Naive thymus-derived CD4-positive, alpha-beta T cell (primary cell): ENCODE measurements around the gene CYP26B1. TPM values are rescaled to one million over a fixed set of nuclear protein-coding genes. Genes with fewer than 3 reads are reported as not detected.

ENCODE experiments used
- ATAC-seq: fragments of 150-1000 bp; cut with Tn5 transposase; 2 replicates; pipeline ENCODE4 v1.10.0; 2021; ENCODE audit warnings: mild to moderate bottlenecking, moderate library complexity
- CTCF ChIA-PET: fragments of 350-600 bp; sonication (Branson Sonifier 250); formaldehyde crosslinking; loops from one replicate; lab custom pipeline; 2021; ENCODE audit warnings: antibody characterized with exemption; lab: Charles Lee
- POLR2A ChIA-PET: fragments of 350-600 bp; sonication (Branson Sonifier 250); formaldehyde crosslinking; loops from one replicate; lab custom pipeline; 2021; ENCODE audit warnings: antibody characterized with exemption, inconsistent platforms; lab: Charles Lee
- DNase-seq, 9 donors: peaks; one replicate each; pipeline versions ENCODE4 v3.0.0 to v3.0.0-alpha.2; 2020 to 2022; ENCODE audit warnings: mixed read lengths in 1 of 9
- H3K27ac ChIP-seq: one replicate; pipeline ENCODE4 v1.7.0; 2013; ENCODE audit warnings: mild to moderate bottlenecking, low read depth, low read length, moderate library complexity
- H3K27me3 ChIP-seq, 2 donors: one replicate each; pipeline ENCODE4 v1.7.0; 2013; ENCODE audit warnings: low read length in 2 of 2, mild to moderate bottlenecking in 2 of 2, moderate library complexity in 2 of 2; ENCODE audit not compliant: control insufficient read depth in 2 of 2, insufficient read depth in 2 of 2
- H3K36me3 ChIP-seq, 3 experiments: 1 replicate in 2 of 3; 2 replicates in 1 of 3; pipeline ENCODE4 v1.7.0; 2013; ENCODE audit warnings: low read length in 3 of 3, mild to moderate bottlenecking in 3 of 3, moderate library complexity in 1 of 3; ENCODE audit not compliant: insufficient read depth in 3 of 3, control insufficient read depth in 2 of 3
- H3K4me1 ChIP-seq, 2 donors: one replicate each; pipeline ENCODE4 v1.7.0; 2013; ENCODE audit warnings: low read length in 2 of 2, mild to moderate bottlenecking in 2 of 2, moderate library complexity in 1 of 2; ENCODE audit not compliant: control insufficient read depth in 2 of 2, insufficient read depth in 2 of 2
- H3K4me3 ChIP-seq: 2 replicates; pipeline ENCODE4 v1.7.0; 2013; ENCODE audit warnings: mild to moderate bottlenecking, low read length
- H3K9me3 ChIP-seq, 3 experiments: 1 replicate in 2 of 3; 2 replicates in 1 of 3; pipeline ENCODE4 v1.7.0; 2013; ENCODE audit warnings: low read length in 3 of 3; ENCODE audit not compliant: control insufficient read depth in 2 of 3
- H3K27ac Mint-ChIP-seq, 9 donors: one replicate each; pipeline ENCODE4 v1.8.0; 2020 to 2022; ENCODE audit warnings: mixed read lengths in 9 of 9, mild to moderate bottlenecking in 8 of 9, moderate library complexity in 5 of 9, inconsistent platforms in 2 of 9
- H3K27me3 Mint-ChIP-seq, 5 donors: one replicate each; pipeline ENCODE4 v1.8.0; 2021 to 2022; ENCODE audit warnings: mixed read lengths in 5 of 5, mild to moderate bottlenecking in 1 of 5
- H3K36me3 Mint-ChIP-seq, 5 donors: one replicate each; pipeline ENCODE4 v1.8.0; 2020 to 2022; ENCODE audit warnings: mixed read lengths in 5 of 5, mild to moderate bottlenecking in 3 of 5, inconsistent platforms in 1 of 5
- H3K4me1 Mint-ChIP-seq, 7 donors: one replicate each; pipeline ENCODE4 v1.8.0; 2020 to 2022; ENCODE audit warnings: mixed read lengths in 7 of 7, mild to moderate bottlenecking in 3 of 7, inconsistent platforms in 1 of 7
- H3K4me3 Mint-ChIP-seq, 10 donors: one replicate each; pipeline ENCODE4 v1.8.0; 2020 to 2022; ENCODE audit warnings: mild to moderate bottlenecking in 10 of 10, mixed read lengths in 10 of 10, moderate library complexity in 6 of 10, inconsistent platforms in 2 of 10
- H3K9me3 Mint-ChIP-seq, 11 donors: one replicate each; pipeline ENCODE4 v1.8.0; 2020 to 2022; ENCODE audit warnings: mixed read lengths in 11 of 11, mild to moderate bottlenecking in 4 of 11, inconsistent platforms in 1 of 11, moderate library complexity in 1 of 11
- intact Hi-C, 2 donors: fragments of 100-400 bp; cut with micrococcal nuclease; formaldehyde crosslinking; loops; one replicate each; pipeline ENCODE4 v1.15.1; 2023
- polyA plus RNA-seq, 2 donors: library from polyadenylated mRNA; unstranded; fragments of 300-500 nt; fragmentation: Illumina TruSeq; gene quantifications; one replicate each; pipeline ENCODE4 v1.2.3, GENCODE V29; 2021
- total RNA-seq, 6 experiments: library from RNA in 5 of 6; stranded (reverse) in 5 of 6; gene quantifications; 1 replicate in 5 of 6; 2 replicates in 1 of 6; pipeline ENCODE4 v1.2.3 and lab custom pipeline; 2021 to 2026

The CYP26B1 gene
- total and polyA plus RNA-seq, 7 experiments from 2014 or later = not detected

DNA sequence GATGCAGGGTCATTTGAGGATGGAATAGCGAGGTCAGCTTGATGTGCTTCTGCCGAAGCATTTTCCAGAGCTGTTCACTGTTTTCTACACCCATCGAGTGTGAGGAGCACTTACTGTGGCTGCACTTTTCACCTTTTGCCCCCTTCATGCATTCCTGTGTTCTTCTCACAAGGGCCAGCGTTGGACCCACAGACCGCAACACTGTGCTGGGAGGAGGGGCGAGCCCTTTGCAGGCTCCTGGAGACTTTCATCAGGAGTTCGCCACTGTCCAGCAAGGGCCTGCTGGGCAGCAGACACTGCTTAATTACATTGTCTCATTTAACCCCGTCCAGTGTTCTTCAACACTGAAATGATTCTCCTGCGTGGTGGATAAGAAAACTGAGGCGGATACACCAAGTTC, 29.9 kb downstream of the CYP26B1 start:
- CTCF ChIA-PET = no interaction called here
- intact Hi-C loops = no loop called here
- H3K27ac ChIP-seq = no peak overlapping the region
- Mint-ChIP-seq H3K27me3 (peaks cover 3 to 51% (median 27%) of the 10 kb centered on the region in 5 donors), H3K27ac (no peak overlapping the region), H3K4me1 (no peaks in the 10 kb centered on the region), H3K9me3 (peaks cover 0 to 18% (median 8%) of the 10 kb centered on the region in 11 donors), H3K4me3 (no peak overlapping the region), H3K36me3 (no peaks in the 10 kb centered on the region)
- H3K27me3 ChIP-seq = no peaks in the 10 kb centered on the region
- POLR2A ChIA-PET = no interaction called here
- H3K4me1 ChIP-seq = no peaks in the 10 kb centered on the region
- no peak overlapping the region for H3K4me3 ChIP-seq
- no peak for DNase-seq
- ATAC-seq = no peak
- H3K36me3 ChIP-seq = no peaks in the 10 kb centered on the region
- no peaks in the 10 kb centered on the region for H3K9me3 ChIP-seq

DNA sequence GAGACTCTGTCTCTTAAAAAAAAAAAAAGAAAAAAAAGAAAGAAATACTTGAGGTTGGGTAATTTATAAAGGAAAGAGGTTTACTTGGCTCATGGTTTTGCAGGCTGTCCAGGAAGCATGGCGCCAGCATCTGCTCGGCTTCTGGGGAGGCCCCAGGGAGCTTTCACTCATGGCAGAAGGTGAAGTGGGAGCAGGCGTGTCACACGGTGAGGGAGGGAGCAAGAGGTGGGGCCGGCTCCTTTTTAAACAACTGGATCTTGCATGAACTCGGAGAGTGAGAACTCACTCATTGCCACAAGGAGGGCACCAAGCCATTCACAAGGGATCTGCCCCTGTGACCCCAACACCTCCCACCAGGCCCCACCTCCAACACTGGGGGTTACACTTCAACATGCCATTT, 30.6 kb downstream of the CYP26B1 start:
- Mint-ChIP-seq H3K36me3 (no peaks in the 10 kb centered on the region), H3K27ac (no peak overlapping the region), H3K4me1 (no peaks in the 10 kb centered on the region), H3K4me3 (no peak overlapping the region), H3K27me3 (peaks cover 1 to 51% (median 26%) of the 10 kb centered on the region in 5 donors), H3K9me3 (peaks cover 0 to 11% (median 5%) of the 10 kb centered on the region in 11 donors)
- Histone ChIP-seq H3K27ac (no peak overlapping the region), H3K9me3 (no peaks in the 10 kb centered on the region), H3K27me3 (no peaks in the 10 kb centered on the region), H3K36me3 (no peaks in the 10 kb centered on the region), H3K4me1 (no peaks in the 10 kb centered on the region), H3K4me3 (no peak overlapping the region)
- ATAC-seq = no peak
- CTCF ChIA-PET = no interaction called here
- POLR2A ChIA-PET = no interaction called here
- intact Hi-C loops = no loop called here
- no peak for DNase-seq

DNA sequence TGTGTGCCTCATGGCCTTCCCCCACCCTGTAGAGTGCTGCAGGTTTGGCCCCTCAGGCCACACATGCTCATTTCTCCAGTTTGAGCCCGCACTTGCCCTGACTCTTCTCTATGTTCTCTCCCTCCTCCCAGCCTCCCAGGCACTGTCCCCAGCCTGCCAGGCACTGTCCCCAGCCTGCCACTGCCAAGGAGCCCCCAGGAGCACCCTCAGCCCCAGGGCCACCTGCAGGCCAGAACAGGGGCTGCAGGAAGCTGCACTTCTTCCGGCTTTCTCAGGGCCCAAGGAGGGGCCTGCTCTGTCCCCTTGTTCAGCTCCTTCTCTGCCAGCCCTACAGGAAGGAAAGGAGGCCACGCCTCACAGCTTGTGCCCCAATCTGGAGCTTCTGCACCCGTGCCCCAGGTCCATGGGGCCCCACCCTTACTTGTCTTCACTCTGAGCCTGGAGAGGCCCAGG, 31.6 kb downstream of the CYP26B1 start:
- H3K4me3 ChIP-seq = no peak overlapping the region
- no peaks in the 10 kb centered on the region for H3K4me1 ChIP-seq
- H3K4me3 Mint-ChIP-seq = no peak overlapping the region
- no peaks in the 10 kb centered on the region for H3K36me3 Mint-ChIP-seq
- no peak overlapping the region for H3K27ac Mint-ChIP-seq
- no peaks in the 10 kb centered on the region for H3K27me3 ChIP-seq
- H3K4me1 Mint-ChIP-seq = no peaks in the 10 kb centered on the region
- POLR2A ChIA-PET = no interaction called here
- intact Hi-C loops = no loop called here
- no peak for ATAC-seq
- H3K27ac ChIP-seq = no peak overlapping the region
- no peaks in the 10 kb centered on the region for H3K36me3 ChIP-seq
- CTCF ChIA-PET = no interaction called here
- H3K9me3 Mint-ChIP-seq = peaks cover 0 to 4% (median 0%) of the 10 kb centered on the region in 11 donors
- peaks cover 0 to 53% (median 19%) of the 10 kb centered on the region in 5 donors for H3K27me3 Mint-ChIP-seq
- DNase-seq = no peak
- H3K9me3 ChIP-seq = no peaks in the 10 kb centered on the region

DNA sequence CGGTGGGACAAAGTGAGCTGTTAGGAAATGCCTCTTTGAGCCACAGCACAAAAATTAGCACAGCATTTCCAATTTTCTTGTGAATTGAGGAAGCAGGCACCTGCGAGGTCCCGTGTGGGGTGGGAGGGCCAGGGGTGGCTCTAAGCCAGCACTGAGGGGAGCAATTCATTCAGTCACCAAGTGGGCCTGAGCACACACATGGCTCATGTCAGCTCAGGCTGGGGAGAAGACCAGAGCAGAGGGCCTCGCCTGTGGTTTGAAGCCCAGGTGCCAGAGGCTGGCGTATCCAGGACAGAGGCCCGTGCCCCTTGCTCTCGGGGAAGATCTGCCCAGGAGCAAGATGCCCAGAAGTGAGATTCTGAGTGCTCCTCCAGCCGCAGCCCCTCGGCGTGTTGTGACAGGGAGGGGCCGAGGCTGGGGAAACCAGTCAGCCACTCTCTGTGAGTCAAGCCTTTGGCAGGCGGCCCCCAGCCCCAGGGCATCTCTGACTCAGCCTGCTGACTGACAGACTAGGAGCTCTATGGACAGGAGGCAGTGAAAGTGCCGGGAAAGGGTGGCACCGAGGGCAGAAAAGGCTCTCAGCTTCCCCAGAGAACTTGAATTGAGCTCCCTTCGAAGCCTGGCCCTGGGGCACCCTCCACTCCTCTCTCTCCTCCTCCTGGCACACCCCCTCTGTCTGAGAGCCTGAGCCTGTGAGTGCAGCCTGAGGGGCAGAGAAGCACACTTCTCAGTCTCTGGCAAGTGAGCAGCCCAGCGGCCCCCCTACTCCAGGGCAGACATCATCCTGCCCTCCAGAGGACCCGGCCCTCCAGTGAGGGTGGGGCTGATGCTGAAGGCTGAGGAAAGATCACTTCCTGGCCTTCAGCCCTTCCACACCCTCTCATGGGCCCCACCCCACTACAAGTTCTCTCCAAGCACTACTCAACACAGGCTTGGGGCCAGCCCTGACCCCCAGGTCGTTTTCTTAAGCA, 32.3 kb downstream of the CYP26B1 start:
- Mint-ChIP-seq H3K9me3 (peaks cover 0 to 4% (median 0%) of the 10 kb centered on the region in 11 donors), H3K27ac (no peak overlapping the region), H3K4me3 (no peak overlapping the region), H3K27me3 (peaks cover 0 to 53% (median 19%) of the 10 kb centered on the region in 5 donors), H3K4me1 (no peaks in the 10 kb centered on the region), H3K36me3 (no peaks in the 10 kb centered on the region)
- Histone ChIP-seq H3K4me3 (no peak overlapping the region), H3K27me3 (no peaks in the 10 kb centered on the region), H3K27ac (no peak overlapping the region), H3K36me3 (no peaks in the 10 kb centered on the region), H3K4me1 (no peaks in the 10 kb centered on the region), H3K9me3 (no peaks in the 10 kb centered on the region)
- intact Hi-C loops = no loop called here
- CTCF ChIA-PET = no interaction called here
- no peak for ATAC-seq
- POLR2A ChIA-PET = no interaction called here
- no peak for DNase-seq

DNA sequence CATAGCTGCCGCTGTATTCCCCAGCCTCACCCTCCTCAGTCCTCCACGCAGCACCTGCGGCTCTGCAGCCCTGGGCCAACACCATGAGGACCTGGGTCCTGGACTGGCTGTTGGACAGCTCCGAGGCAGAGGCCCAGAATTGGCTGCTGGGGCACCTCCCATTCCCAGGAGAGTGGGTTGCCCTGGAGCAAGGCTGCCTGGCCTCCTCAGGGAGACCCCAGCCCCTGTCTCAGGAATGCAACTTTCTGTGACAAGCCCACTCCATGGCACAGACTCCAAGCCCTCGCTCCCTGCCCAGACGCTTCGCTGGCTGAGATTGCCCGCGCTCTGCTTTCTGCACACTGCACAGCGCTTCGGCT, 33.0 kb downstream of the CYP26B1 start:
- Mint-ChIP-seq H3K4me1 (no peaks in the 10 kb centered on the region), H3K9me3 (peaks cover 0 to 6% (median 0%) of the 10 kb centered on the region in 11 donors), H3K36me3 (no peaks in the 10 kb centered on the region), H3K27ac (no peak overlapping the region), H3K27me3 (peaks cover 0 to 52% (median 21%) of the 10 kb centered on the region in 5 donors), H3K4me3 (no peak overlapping the region)
- H3K27me3 ChIP-seq = no peaks in the 10 kb centered on the region
- no peak for DNase-seq
- intact Hi-C loops = no loop called here
- H3K9me3 ChIP-seq = no peaks in the 10 kb centered on the region
- CTCF ChIA-PET = no interaction called here
- no peaks in the 10 kb centered on the region for H3K36me3 ChIP-seq
- no peak overlapping the region for H3K4me3 ChIP-seq
- ATAC-seq = no peak
- no peaks in the 10 kb centered on the region for H3K4me1 ChIP-seq
- no peak overlapping the region for H3K27ac ChIP-seq
- POLR2A ChIA-PET = no interaction called here

DNA sequence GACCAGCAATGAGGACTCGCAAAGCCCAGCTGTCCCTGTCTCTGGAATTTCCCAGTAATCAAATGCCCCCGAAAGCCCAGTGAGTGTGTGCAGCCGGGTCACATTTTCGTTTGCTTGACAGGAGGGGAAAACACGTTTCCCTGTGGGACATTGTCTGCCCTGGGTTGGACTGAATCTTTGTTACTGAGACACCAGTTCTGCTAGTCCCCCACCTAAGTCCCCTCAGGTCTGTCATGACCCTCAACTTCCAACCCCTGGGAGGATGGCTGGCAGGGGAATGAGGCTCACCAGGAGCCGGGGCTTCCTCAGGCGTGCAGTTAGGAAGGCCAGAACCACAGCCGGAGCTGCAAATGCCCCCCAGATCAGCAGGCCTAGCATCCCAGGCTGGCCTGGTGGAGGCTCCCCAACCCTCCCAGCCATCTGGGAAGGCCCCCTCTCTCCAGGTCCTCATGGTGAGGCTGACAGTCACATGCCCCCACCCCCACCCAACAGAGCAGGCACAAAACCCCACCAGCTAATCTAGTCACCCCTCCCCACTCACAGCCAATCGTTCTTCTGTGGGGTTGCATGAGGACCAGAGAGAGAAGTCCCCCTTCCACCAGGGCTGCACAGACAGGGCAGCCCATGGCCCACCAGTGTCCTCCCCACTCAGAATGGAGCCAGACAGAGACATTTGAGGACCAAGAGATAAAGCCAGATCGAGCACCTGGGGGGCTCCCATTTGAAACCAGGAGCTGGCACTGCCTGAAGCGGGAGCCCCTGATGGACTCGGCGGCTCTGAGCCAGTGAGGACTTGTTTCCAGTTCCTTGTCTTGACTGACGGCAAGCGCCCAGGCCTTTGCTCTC, 33.6 kb downstream of the CYP26B1 start:
- Mint-ChIP-seq H3K27me3 (peaks cover 1 to 49% (median 21%) of the 10 kb centered on the region in 5 donors), H3K9me3 (peaks cover 0 to 6% (median 0%) of the 10 kb centered on the region in 11 donors), H3K36me3 (no peaks in the 10 kb centered on the region), H3K4me3 (no peak overlapping the region), H3K27ac (no peak overlapping the region), H3K4me1 (no peaks in the 10 kb centered on the region)
- ATAC-seq (no peak), DNase-seq (no peak)
- Histone ChIP-seq H3K36me3 (no peaks in the 10 kb centered on the region), H3K4me1 (no peaks in the 10 kb centered on the region), H3K9me3 (no peaks in the 10 kb centered on the region), H3K27ac (no peak overlapping the region), H3K27me3 (no peaks in the 10 kb centered on the region), H3K4me3 (no peak overlapping the region)
- intact Hi-C loops = no loop called here
- ChIA-PET POLR2A (no interaction called here), CTCF (no interaction called here)
